ENCODE results near the gene COQ3. TPM values are rescaled to one million over a fixed set of nuclear protein-coding genes. Genes with fewer than 3 reads are reported as not detected.
A peak's percentile ranks its signal among the peaks of the same experiment; 100 is the strongest.

COQ3 gene
- total and polyA plus RNA-seq, 2 of the 4 experiments (the other 2 are of a cell fraction), result 8.2 to 8.9 TPM

- BruUV-seq (replicated peaks), result no TSS peak
- H4K91ac ChIP-seq (ENCODE audit: insufficient read depth, low read depth, low read length), result no peak overlapping the region
- ChIA-PET CTCF (interaction anchor here (1.0 kb wide), 1 partner anchor 14 kb away, joined by 3 read pairs; no protein-coding TSS in a partner anchor), POLR2A (ENCODE audit: unreplicated experiment) (no interaction called here)
- intact Hi-C loops (cut with micrococcal nuclease), result no loop called here
- H4K5ac ChIP-seq (ENCODE audit: low read depth, low read length), result no peak overlapping the region
- H2BK5ac ChIP-seq (ENCODE audit: low read depth, low read length, poor library complexity, severe bottlenecking), result no peak overlapping the region
- no peaks in the 10 kb centered on the region for H3K36me3 ChIP-seq (ENCODE audit: control insufficient read depth, insufficient read depth, low read length)
- peak overlapping the region; percentile 14; the same call in 1 of the 2 replicates for H3K23ac ChIP-seq (ENCODE audit: low read depth, low read length)
- H3K9ac ChIP-seq (ENCODE audit: low read depth, low read length), result peak overlapping the region; percentile 21; the same call in 1 of the 2 replicates
- H3K18ac ChIP-seq (ENCODE audit: low read depth, low read length), result no peak overlapping the region
- no peak overlapping the region for H2BK15ac ChIP-seq (ENCODE audit: low read depth, low read length)
- in situ Hi-C loops (cut with MboI; ENCODE audit: low sequenced_read_pairs), result no loop called here
- H2AK9ac ChIP-seq (replicated peaks; ENCODE audit: low read depth, low read length, poor library complexity), result peak overlapping the region; percentile 30
- H3K27me3 ChIP-seq (ENCODE audit: control insufficient read depth, insufficient read depth, low read length), result peaks cover 7% of the 10 kb centered on the region; the same call in 1 of the 2 replicates
- H3K27ac ChIP-seq (ENCODE audit: insufficient read depth, low read length), result no peak overlapping the region
- no peaks in the 10 kb centered on the region for H3K9me3 ChIP-seq (ENCODE audit: control insufficient read depth, insufficient read depth, low read length)
- ATAC-seq (ENCODE audit: low read depth) (no peak; the same call in 1 of the 2 replicates), DNase-seq (no peak)
- peak overlapping the region; percentile 76 for H3K4me2 ChIP-seq (ENCODE audit: low read depth, low read length)
- H2AFZ ChIP-seq (replicated peaks; ENCODE audit: low read length, poor library complexity), result peak overlapping the region; percentile 81
- no peaks in the 10 kb centered on the region for H3K79me1 ChIP-seq (ENCODE audit: low read depth in 1 of 2, low read length in 2 of 2)
- H3K4me1 ChIP-seq (ENCODE audit: control insufficient read depth, insufficient read depth, low read length), result peaks cover 3% of the 10 kb centered on the region; the same call in 1 of the 2 replicates
- 16% methylated on average over 9 of the region's 25 CpGs; no CpG with 5 or more reads in 1 of the 2 experiments for WGBS, 2 experiments (ENCODE audit: extremely low coverage in 2 of 2, insufficient read length in 1 of 2)
- H2BK120ac ChIP-seq (ENCODE audit: low read depth, low read length), result no peak overlapping the region
- peak overlapping the region in 1 of 2 experiments; percentile 40; a peak in 1 of 4 replicates for H4K8ac ChIP-seq (ENCODE audit: low read depth in 2 of 2, low read length in 2 of 2)
- H3K56ac ChIP-seq (ENCODE audit: extremely low read depth, insufficient read depth, low read length), result peak overlapping the region; percentile 17; the same call in 1 of the 2 replicates
- H2BK20ac ChIP-seq (ENCODE audit: low read depth, low read length), result no peak overlapping the region
- H3K14ac ChIP-seq (replicated peaks; ENCODE audit: low read depth, low read length), result 0 out of 2 replicates have a peak overlapping the region, but pooled peaks have one; percentile 29
- dilution Hi-C loops (cut with HindIII; ENCODE audit: low sequenced_read_pairs, unreplicated experiment), result no loop called here
- H4K20me1 ChIP-seq (ENCODE audit: insufficient read depth, low read length), result no peaks in the 10 kb centered on the region
- peaks cover 6% of the 10 kb centered on the region; the same call in 1 of the 2 replicates for H3K9me1 ChIP-seq (ENCODE audit: insufficient read depth, low read length)
- peak overlapping the region; percentile 51 for H3K4me3 ChIP-seq (ENCODE audit: insufficient read depth, low read depth, low read length)
- H3K4ac ChIP-seq (ENCODE audit: low read depth, low read length), result no peak overlapping the region; the same call in 1 of the 2 replicates
- no peak overlapping the region for H2AK5ac ChIP-seq (ENCODE audit: low read depth, low read length)
- TF ChIP-seq MXI1 (IDR thresholded peaks at IDR 0.05; ENCODE audit: borderline replicate concordance, low read depth, low read length), result no peak
- no peak for TF ChIP-seq RAD21 (IDR thresholded peaks at IDR 0.05; ENCODE audit: low read length)
- TF ChIP-seq NFE2L2 (IDR thresholded peaks at IDR 0.05; ENCODE audit: low read depth, low read length), result no peak
- TF ChIP-seq MAFK (IDR thresholded peaks at IDR 0.05; ENCODE audit: low read depth, low read length), result no peak
- TF ChIP-seq FOS (IDR thresholded peaks at IDR 0.05; ENCODE audit: low read depth, low read length), result no peak
- TF ChIP-seq MAZ (IDR thresholded peaks at IDR 0.05; ENCODE audit: borderline replicate concordance, low read depth, low read length), result no peak
- TF ChIP-seq CEBPB (IDR thresholded peaks at IDR 0.05; ENCODE audit: low read depth, low read length), result no peak
- no peak for TF ChIP-seq SMC3 (IDR thresholded peaks at IDR 0.05; ENCODE audit: low read depth, low read length)
- TF ChIP-seq RCOR1 (IDR thresholded peaks at IDR 0.05; ENCODE audit: insufficient replicate concordance, low read length), result no peak
- TF ChIP-seq CTCF (conservative IDR thresholded peaks at IDR 0.05; ENCODE audit: low read depth, low read length), result no peak
- no peak for TF ChIP-seq BHLHE40 (IDR thresholded peaks at IDR 0.05; ENCODE audit: low read depth, low read length)
- TF ChIP-seq ELK1 (IDR thresholded peaks at IDR 0.05; ENCODE audit: borderline replicate concordance, low read depth, low read length), result no peak
- no peak for TF ChIP-seq CHD1 (IDR thresholded peaks at IDR 0.05; ENCODE audit: low read depth, low read length)
These were observed 45.5 kb downstream of the COQ3 start for GRCh38 chr6:99348288-99349170.
